ENCODE measurements around the gene SYCE3.

SYCE3 gene

GRCh38 chr22:50600538-50600937 lies 37.8 kb upstream of the SYCE3 start, which contains the start of gene MAPK8IP2:
MAPK8IP2 (plus strand) TSS chr22:50600793; CDS start chr22:50600819, 26 bp downstream.
- DNase-seq (ENCODE audit: low spot score) = no peak

- no peak for DNase-seq (ENCODE audit: low spot score)
Measured at GRCh38 chr22:50599816-50600455, 37.2 kb upstream of the SYCE3 start.

- no peak for DNase-seq (ENCODE audit: low spot score)
Measured at GRCh38 chr22:50597097-50597496, 34.4 kb upstream of the SYCE3 start.

GRCh38 chr22:50595189-50595588 lies 32.5 kb upstream of the SYCE3 start:
- no peak for DNase-seq (ENCODE audit: low spot score)

- no peak for DNase-seq (ENCODE audit: low spot score)
Measured at GRCh38 chr22:50587407-50587806, 24.7 kb upstream of the SYCE3 start.

DNA sequence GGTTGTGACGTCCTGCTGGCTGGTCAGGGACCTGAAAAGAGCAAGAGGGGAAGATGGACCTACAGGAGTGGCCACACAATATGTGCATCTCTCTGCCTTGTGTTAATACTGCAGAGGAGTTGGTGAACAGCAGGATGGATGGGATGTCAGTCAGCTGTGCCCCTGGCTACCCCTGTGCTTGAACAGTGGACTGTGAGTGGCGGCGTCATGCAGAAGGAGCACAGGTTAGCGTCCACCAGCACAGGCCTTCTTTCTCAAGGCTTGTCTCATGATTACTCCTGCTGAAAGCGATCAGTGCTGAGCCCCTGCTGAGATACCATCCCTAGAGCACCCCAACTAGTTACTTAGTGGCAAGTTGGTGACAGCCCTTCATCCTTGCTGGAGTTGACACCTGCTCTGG lies 23.7 kb upstream of the SYCE3 start:
- DNase-seq (ENCODE audit: low spot score) = no peak

- no peak for DNase-seq (ENCODE audit: low spot score)
Measured at GRCh38 chr22:50585781-50586180, 23.1 kb upstream of the SYCE3 start.

GRCh38 chr22:50585238-50585637 lies 22.5 kb upstream of the SYCE3 start:
- DNase-seq (ENCODE audit: low spot score) = no peak

DNA sequence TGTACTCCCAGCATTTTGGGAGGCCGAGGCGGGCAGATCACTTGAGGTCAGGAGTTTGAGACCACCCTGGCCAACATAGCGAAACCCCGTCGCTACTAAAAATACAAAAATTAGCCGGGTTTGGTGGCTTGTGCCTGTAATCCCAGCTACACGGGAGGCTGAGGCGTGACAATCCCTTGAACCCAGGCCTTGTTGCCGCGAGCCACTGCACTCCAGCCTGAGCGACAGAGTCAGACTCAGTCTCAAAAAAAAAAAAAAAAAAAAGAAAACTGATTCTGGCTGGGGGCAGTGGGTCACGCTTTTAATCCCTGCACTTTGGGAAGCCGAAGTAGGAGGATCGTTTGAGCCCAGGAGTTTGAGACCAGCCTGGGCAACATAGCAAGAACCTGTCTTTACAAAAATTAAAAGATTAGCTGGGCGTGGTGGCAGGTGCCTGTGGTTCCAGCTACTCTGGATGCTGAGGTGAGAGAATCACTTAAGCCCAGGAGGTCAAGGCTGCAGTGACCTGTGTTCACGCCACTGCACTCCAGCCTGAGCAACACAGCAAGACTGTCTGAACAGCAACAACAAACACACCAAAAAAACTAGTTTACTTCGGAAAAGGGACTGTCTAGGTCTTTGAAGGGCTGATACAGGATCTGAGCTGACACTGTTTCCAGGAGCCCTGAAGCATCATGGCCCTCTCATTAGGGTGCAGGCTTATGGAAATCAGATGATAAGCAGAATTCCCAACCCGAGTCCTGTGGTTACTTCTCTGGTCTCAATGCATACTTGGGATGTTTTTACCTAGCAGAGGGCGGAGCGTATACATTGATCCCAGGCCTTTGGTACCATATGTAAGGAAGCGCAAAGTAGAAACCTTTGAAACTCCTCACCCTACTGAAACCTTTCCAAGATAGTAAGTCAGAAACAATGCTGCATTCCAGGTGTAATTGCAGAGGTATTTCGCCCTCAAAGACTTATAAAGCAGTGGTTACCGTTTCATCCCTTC lies 21.7 kb upstream of the SYCE3 start:
- DNase-seq (ENCODE audit: low spot score) = no peak

GRCh38 chr22:50583294-50583861 lies 20.7 kb upstream of the SYCE3 start:
- DNase-seq (ENCODE audit: low spot score) = no peak

- DNase-seq (ENCODE audit: low spot score) = peak; percentile 98
Measured at GRCh38 chr22:50582493-50583293, 20.0 kb upstream of the SYCE3 start, which contains the start of gene CHKB. CHKB (minus strand) TSS chr22:50582849; CDS start chr22:50582781, 68 bp downstream.

- peak; percentile 31 for DNase-seq (ENCODE audit: low spot score)
Measured at GRCh38 chr22:50581950-50582492, 19.3 kb upstream of the SYCE3 start.

DNA sequence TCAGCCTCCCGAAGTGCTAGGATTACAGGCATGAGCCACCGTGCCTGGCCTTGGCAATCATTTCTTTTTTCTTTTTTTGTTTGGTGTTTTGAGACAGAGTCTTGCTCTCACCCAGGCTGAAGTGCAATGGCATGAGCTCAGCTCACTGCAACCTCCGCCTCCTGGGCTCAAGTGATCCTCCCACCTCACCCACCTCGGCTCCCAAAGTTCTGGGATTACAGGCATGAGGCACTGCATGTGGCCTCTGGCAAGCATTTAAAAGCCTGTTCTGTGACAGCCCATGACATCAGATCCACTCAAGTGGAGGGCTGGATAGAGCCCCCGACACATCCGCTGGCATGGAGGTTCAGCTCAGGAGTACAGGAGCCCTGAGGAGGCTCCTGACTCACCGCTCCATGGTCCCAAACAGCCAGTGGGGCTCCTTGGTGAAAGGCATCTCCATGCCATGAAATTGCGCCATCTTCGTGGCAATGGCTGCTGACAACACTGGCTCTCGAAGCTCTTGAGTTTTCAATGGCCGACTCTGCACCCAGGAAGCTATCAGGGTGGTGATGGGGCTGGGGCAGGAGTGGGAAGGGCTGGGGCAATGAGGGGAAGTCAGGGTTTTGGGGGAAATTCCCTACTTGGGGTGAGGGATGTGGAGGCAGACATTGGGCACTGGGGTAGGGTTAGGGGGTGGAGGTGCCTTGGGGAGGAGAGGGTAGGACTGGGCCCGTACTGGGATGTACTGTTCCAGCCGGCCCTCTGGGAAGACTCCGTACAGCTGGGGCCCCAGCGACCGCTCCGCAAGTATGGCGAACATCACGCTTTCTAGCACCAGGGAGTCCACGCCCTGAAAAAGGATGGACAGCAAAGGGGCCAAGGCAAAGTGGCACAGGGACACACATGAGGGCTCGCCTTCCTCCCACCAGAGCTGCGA lies 18.6 kb upstream of the SYCE3 start:
- DNase-seq (ENCODE audit: low spot score) = no peak

DNA sequence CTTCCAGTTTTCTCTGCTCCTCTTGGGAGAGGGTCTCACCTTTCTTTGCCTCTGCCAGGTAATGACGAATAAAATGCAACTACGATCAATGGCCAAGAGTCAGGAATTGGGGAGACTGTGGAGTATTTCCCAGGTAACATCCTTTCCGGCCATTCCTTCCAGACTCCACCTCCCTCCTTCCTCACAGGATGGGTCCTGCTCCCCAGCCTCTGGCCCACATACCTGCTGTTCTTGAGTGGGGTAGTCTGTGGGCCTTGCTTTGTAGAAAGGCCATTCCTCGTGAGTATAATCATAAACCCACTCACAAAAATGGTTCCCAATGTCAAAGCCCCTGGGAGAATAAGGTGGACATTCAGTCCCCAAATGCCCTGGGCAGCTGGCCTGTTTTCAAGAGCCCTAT lies 17.0 kb upstream of the SYCE3 start:
- no peak for DNase-seq (ENCODE audit: low spot score)

DNA sequence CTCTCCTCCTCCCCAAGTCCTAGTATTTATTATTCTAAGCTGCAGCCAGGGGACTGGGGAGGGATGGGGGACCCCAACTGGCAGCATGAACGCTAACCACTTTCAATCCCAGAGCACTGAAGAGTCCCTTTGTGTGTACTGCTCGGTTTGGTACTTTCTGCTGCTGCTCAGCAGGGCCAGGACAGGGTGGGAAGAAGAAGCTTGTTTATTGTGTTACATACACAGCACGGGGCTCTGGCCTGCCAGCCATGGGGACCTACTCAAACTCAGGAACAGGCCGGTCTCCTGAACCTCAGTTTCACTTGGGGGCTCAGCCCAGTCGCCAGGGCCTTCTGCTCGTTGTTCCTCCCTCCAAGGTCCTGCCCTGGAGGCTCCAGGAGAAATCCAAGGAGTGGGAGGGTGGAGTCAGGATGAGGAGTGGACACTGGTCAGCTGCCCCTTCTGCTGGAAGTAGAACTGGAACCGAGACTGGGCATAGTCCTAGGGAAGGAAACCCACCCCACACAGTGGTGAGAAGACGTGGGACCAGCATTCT lies 16.1 kb upstream of the SYCE3 start:
- no peak for DNase-seq (ENCODE audit: low spot score)

- no peak for DNase-seq (ENCODE audit: low spot score)
Measured at GRCh38 chr22:50577987-50578775, 15.5 kb upstream of the SYCE3 start, which contains the start of gene CPT1B. CPT1B (minus strand) TSS chr22:50578427; CDS start chr22:50577915, 512 bp downstream.

DNA sequence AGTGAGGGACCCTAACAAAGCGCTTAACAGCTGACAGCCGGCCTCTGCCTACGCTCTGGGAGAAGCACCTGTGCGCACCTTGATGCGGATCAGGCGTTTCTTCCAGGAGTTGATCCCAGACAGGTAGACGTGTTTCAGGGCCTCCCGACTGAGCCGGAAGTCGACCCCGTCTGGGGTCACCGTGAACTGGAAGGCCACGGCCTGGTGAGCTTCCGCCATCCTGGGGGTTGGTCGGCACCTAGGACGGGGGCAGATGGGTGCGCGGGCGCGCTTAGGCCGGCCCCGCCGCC lies 14.9 kb upstream of the SYCE3 start:
- DNase-seq (ENCODE audit: low spot score) = no peak

DNA sequence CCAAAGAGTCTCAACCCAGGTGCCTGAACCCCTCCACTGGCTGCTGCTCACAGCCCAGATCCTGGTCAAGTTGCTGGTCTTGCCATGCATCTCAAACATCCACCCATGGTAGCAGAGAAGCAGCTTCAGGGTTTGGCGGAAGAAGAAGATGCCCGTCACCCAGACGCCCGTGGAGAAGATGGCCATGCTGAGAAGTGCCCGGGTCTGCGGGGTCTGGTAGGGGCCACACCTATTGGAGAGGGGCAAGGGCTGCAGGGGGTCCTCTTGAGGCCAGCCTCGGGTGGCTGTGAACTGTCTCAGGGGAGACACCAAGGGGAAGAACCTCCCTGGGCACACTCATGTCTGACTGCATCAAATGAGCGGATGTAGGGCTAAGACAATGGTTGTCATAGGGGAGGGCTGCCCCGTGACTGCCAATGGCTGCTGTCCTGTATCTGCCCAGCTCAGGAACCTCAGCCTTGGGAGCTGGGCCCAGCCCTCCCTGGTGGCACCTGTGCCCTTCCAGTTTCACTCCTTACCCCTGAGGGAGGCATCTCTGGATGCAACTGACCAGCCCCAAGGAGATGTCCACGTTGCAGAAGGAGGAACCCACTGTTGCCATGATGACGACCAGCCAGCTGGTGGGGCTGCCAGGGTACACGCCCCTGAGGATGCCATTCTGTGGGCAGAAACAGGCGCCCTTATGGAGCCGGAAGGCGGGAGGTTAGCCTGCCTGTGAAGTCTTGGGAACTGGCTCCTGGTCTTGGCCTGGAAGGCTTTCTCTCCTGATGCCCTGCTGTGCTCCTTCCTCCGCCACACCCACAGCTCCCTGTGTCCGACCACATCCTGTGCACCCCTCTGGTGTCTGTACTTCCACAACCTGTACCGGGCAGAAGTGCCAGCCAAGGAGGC lies 14.3 kb upstream of the SYCE3 start:
- DNase-seq (ENCODE audit: low spot score) = no peak
